ENCODE measurements around the gene P4HA2. TPM values are rescaled to one million over a fixed set of nuclear protein-coding genes. Genes with fewer than 3 reads are reported as not detected.

P4HA2 gene
- polyA plus RNA-seq, 1 of the 3 experiments (the other 2 are of a cell fraction) = 67.2 TPM

DNA sequence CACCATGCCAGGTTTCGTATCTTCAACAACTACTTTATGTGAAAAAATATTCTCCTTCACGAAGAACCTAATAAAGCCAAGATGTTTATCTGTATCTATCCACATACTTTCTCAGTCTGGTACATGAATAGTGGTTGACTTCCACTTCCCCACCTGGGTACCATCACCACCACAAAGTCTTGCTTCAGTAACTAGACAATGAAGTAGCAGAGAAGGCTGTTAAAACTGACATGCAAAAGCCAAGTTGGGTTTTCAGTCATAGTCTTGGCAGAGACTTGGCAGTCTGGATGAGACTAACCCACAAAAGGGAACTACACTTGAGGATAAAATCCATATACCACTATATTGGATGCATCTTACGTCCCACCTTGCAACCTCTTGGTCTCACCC lies 5.0 kb downstream of the P4HA2 start:
- POLR2A ChIA-PET = no interaction called here
- Histone ChIP-seq H3K4me3 (ENCODE audit: low read depth in 2 of 2, low read length in 1 of 2) (no peak overlapping the region), H3K27ac (ENCODE audit: low read depth in 2 of 2, low read length in 1 of 2) (no peak overlapping the region), H3K4me1 (ENCODE audit: control insufficient read depth in 1 of 2, insufficient read depth in 2 of 2, low read depth in 1 of 2, low read length in 1 of 2) (peaks cover 33% of the 10 kb centered on the region in 2 experiments; a peak in 3 of 4 replicates), H3K9me2 (no peaks in the 10 kb centered on the region), H3F3A (replicated peaks; ENCODE audit: insufficient read depth) (peaks cover 7% of the 10 kb centered on the region), H3K9ac (no peak overlapping the region), H3K4me2 (no peak overlapping the region), H3K36me3 (replicated peaks in 1 of 2; ENCODE audit: control insufficient read depth in 1 of 2, insufficient read depth in 2 of 2, low read length in 1 of 2) (no peaks in the 10 kb centered on the region), H3K79me2 (ENCODE audit: insufficient read depth) (peaks cover 64% of the 10 kb centered on the region), H4K20me1 (ENCODE audit: insufficient read depth) (peaks cover 4% of the 10 kb centered on the region), H2AFZ (ENCODE audit: low read depth) (no peak overlapping the region), H3K27me3 (ENCODE audit: insufficient read depth) (no peaks in the 10 kb centered on the region), H3K9me3 (no peaks in the 10 kb centered on the region)
- 96% methylated on average over 3 of the region's 3 CpGs for WGBS (ENCODE audit: low lambda C conversion rate)
- DNase-seq = no peak
- TF ChIP-seq CHD2 (IDR thresholded peaks at IDR 0.05; ENCODE audit: low read length, partially characterized antibody) = no peak
- TF ChIP-seq SMC3 (IDR thresholded peaks at IDR 0.05; ENCODE audit: low read depth, low read length) = no peak
- no peak for TF ChIP-seq MXI1 (IDR thresholded peaks at IDR 0.05; ENCODE audit: low read depth, low read length)
- TF ChIP-seq, protein P1, sequence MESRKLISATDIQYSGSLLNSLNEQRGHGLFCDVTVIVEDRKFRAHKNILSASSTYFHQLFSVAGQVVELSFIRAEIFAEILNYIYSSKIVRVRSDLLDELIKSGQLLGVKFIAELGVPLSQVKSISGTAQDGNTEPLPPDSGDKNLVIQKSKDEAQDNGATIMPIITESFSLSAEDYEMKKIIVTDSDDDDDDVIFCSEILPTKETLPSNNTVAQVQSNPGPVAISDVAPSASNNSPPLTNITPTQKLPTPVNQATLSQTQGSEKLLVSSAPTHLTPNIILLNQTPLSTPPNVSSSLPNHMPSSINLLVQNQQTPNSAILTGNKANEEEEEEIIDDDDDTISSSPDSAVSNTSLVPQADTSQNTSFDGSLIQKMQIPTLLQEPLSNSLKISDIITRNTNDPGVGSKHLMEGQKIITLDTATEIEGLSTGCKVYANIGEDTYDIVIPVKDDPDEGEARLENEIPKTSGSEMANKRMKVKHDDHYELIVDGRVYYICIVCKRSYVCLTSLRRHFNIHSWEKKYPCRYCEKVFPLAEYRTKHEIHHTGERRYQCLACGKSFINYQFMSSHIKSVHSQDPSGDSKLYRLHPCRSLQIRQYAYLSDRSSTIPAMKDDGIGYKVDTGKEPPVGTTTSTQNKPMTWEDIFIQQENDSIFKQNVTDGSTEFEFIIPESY (IDR thresholded peaks at IDR 0.05; ENCODE audit: borderline replicate concordance, low read depth) = no peak
- TF ChIP-seq YY1 (IDR thresholded peaks at IDR 0.05; ENCODE audit: low read depth) = no peak
- TF ChIP-seq, protein P2, sequence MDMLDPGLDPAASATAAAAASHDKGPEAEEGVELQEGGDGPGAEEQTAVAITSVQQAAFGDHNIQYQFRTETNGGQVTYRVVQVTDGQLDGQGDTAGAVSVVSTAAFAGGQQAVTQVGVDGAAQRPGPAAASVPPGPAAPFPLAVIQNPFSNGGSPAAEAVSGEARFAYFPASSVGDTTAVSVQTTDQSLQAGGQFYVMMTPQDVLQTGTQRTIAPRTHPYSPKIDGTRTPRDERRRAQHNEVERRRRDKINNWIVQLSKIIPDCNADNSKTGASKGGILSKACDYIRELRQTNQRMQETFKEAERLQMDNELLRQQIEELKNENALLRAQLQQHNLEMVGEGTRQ (IDR thresholded peaks at IDR 0.05; ENCODE audit: borderline replicate concordance, low read depth, low read length) = no peak
- TF ChIP-seq POLR2AphosphoS5 (IDR thresholded peaks at IDR 0.05; ENCODE audit: low read depth, low read length) = no peak
- TF ChIP-seq RFX5 (IDR thresholded peaks at IDR 0.05; ENCODE audit: low read length) = no peak
- CTCF ChIA-PET = interaction anchor here (1.0 to 2.7 kb wide), 2 partner anchors 32 to 45 kb away, joined by 4 to 8 read pairs; no protein-coding TSS in a partner anchor

DNA sequence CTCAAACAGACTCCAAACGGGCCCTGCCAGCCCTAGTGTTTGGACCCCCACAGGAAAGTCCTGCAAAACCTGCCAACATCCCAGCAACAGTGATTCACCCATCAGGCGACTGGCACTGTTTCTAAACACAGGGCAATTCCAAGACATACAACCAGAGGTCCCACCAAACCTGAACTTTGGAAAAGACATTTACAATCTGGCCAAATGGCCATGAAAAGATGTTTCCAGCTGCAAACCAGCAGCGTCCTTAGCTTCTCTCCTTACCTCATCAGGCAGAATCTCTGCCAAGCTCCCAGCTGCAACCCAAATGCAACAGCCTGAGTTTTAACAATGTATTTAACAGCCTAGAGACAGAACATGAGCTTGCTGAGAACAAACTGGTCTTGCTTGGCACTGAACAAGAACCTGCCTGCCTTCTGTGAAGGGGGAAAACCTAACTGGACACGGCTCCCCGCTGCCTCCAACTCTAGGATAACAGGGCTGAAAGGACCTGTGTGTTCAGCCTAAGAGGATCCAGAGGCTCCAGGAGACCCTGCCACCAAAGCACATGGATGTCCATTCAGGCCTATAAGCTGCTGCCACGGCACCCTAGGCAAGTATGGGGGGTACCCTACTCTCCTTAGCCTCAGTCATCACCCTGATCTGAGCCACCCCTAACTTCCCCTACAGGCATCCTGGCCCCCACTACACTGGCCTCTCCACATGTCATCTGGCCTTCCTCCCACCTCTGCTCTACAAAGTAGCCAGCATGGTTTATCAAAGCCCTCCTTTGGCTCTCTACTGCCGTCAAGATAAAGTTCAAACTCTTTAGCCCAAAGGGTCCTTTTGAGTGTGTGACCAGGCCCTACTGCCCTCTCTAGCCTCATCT lies 5.6 kb downstream of the P4HA2 start:
- POLR2A ChIA-PET = no interaction called here
- CTCF ChIA-PET = interaction anchor here (1.0 to 2.7 kb wide), 2 partner anchors 32 to 46 kb away, joined by 4 to 8 read pairs; no protein-coding TSS in a partner anchor
- Histone ChIP-seq H4K20me1 (ENCODE audit: insufficient read depth) (peaks cover 4% of the 10 kb centered on the region), H3K9me3 (no peaks in the 10 kb centered on the region), H3K4me1 (ENCODE audit: control insufficient read depth in 1 of 2, insufficient read depth in 2 of 2, low read depth in 1 of 2, low read length in 1 of 2) (peaks cover 32 to 33% of the 10 kb centered on the region in 2 experiments; a peak in 3 of 4 replicates), H3K27me3 (ENCODE audit: insufficient read depth) (no peaks in the 10 kb centered on the region), H2AFZ (ENCODE audit: low read depth) (no peak overlapping the region), H3K4me3 (ENCODE audit: low read depth in 2 of 2, low read length in 1 of 2) (no peak overlapping the region), H3K9ac (no peak overlapping the region), H3F3A (replicated peaks; ENCODE audit: insufficient read depth) (peaks cover 7% of the 10 kb centered on the region), H3K36me3 (replicated peaks in 1 of 2; ENCODE audit: control insufficient read depth in 1 of 2, insufficient read depth in 2 of 2, low read length in 1 of 2) (no peaks in the 10 kb centered on the region), H3K79me2 (ENCODE audit: insufficient read depth) (peaks cover 62% of the 10 kb centered on the region), H3K9me2 (no peaks in the 10 kb centered on the region), H3K4me2 (0 out of 2 replicates have a peak overlapping the region, but pooled peaks have one; percentile 34), H3K27ac (ENCODE audit: low read depth in 2 of 2, low read length in 1 of 2) (no peak overlapping the region)
- 86% methylated on average over 7 of the region's 7 CpGs for WGBS (ENCODE audit: low lambda C conversion rate)
- no peak for DNase-seq
- TF ChIP-seq FOXM1 (IDR thresholded peaks at IDR 0.05; ENCODE audit: low read depth) (no peak), FOSL2 (IDR thresholded peaks at IDR 0.05; ENCODE audit: borderline replicate concordance, low read depth) (0 out of 2 replicates have a peak, but pooled peaks have one; percentile 9), CTCF (IDR thresholded peaks at IDR 0.05) (peak; percentile 29), ELF1 (IDR thresholded peaks at IDR 0.05) (no peak), FOXJ3 (CRISPR knock-in tag; IDR thresholded peaks at IDR 0.05) (no peak), MEF2A (IDR thresholded peaks at IDR 0.05; ENCODE audit: borderline replicate concordance, low read depth) (no peak), CHD2 (IDR thresholded peaks at IDR 0.05; ENCODE audit: low read length, partially characterized antibody) (no peak)
- TF ChIP-seq, protein P3, sequence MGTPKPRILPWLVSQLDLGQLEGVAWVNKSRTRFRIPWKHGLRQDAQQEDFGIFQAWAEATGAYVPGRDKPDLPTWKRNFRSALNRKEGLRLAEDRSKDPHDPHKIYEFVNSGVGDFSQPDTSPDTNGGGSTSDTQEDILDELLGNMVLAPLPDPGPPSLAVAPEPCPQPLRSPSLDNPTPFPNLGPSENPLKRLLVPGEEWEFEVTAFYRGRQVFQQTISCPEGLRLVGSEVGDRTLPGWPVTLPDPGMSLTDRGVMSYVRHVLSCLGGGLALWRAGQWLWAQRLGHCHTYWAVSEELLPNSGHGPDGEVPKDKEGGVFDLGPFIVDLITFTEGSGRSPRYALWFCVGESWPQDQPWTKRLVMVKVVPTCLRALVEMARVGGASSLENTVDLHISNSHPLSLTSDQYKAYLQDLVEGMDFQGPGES (IDR thresholded peaks at IDR 0.05; ENCODE audit: low read depth, low read length) = no peak
- TF ChIP-seq, protein P4, sequence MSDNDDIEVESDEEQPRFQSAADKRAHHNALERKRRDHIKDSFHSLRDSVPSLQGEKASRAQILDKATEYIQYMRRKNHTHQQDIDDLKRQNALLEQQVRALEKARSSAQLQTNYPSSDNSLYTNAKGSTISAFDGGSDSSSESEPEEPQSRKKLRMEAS (IDR thresholded peaks at IDR 0.05; ENCODE audit: low read depth) = no peak

All from SK-N-SH (cell line).